DMS53 (cell line): ENCODE results near the gene STN1.
A peak's percentile ranks its signal among the peaks of the same experiment; 100 is the strongest.

ENCODE experiments used
- DNase-seq: peaks from one replicate; lab custom pipeline; 2025; lab: John Stamatoyannopoulos, UW

STN1 gene

DNA sequence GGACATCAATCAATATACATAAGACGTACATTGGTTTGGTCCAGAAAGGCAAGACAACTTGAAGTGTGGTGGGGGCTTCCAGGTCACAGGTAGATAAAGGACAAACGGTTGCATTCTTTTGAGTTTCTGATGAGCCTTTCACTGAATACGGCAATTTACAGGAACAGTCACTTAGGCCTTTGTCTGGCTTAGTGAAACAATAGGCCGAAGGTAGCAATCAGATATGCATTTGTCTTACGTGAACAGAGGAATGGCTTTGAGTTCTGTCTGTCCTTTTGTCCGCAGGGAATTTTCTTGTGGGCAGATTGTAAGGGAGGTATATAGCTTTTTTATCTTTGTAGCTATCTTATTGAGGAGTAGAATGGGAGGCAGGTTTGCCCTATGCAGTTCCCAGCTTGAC, 10.8 kb upstream of the STN1 start:
- DNase-seq = no peak

- DNase-seq = no peak
These were observed 8.8 kb upstream of the STN1 start for GRCh38 chr10:103926722-103927319.

- DNase-seq = no peak
These were observed 7.6 kb upstream of the STN1 start for GRCh38 chr10:103925591-103925990.

- no peak for DNase-seq
These were observed 5.5 kb upstream of the STN1 start for GRCh38 chr10:103923502-103923901.

DNA sequence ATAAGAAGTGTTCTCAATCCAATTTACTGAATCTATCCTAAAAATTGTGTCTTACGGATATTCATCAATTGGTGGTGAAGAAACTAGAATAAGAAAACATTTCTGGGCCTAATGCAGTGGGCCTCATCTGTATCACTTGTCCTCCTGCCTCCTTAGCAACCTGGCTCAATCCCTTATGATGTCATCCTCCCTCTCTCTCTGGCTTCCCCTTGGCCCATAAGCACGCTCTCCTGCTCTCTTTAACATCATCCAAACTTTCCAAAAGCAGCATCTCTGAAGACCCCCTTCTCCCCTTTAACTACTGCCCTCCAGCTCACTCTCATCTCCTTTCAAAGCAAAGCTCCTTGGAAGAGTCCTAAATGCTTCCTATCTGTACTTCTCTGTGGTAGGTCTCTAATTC, 4.7 kb upstream of the STN1 start:
- DNase-seq = no peak

GRCh38 chr10:103921750-103922195, 3.8 kb upstream of the STN1 start:
- peak; percentile 11 for DNase-seq

DNA sequence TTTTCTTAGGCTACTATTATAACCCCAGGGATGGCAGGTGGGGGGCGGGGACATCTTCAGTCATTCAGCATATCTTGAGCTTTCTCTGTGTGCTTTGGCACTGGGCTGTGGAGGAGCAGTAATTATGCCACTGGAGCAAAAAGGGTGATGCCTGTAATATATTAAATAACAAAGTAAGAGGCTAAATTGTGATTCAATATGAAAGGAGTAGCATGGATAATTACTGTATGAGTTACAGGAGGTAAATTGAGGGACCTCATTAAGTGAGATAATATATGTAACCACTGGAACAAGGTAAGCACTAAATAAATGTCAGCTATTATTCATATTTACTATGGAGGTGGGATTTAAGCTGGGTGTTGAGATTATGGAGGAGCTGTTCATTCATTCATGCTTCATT, 3.3 kb upstream of the STN1 start:
- DNase-seq = no peak

DNA sequence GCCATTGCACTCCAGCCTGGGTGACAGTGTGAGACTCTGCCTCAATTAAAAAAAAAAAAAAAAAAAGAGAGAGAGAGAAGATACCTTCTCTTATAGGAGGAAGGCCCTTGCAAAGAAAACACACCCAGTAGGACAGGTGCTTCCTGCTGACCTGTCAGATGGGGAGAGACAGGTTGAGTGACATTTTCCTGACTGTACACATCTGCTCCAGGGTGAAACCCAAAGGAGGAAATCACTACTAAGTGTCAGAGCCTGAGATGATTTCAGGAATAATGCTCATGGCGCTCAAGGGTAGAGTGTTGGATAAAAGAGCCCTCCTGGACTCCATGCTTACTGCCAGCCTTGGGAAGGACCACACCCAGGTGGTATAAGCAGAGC, 1.7 kb upstream of the STN1 start:
- peak; percentile 20 for DNase-seq

GRCh38 chr10:103917302-103918052, 507 bp downstream of the STN1 start:
- DNase-seq = peak; percentile 66

DNA sequence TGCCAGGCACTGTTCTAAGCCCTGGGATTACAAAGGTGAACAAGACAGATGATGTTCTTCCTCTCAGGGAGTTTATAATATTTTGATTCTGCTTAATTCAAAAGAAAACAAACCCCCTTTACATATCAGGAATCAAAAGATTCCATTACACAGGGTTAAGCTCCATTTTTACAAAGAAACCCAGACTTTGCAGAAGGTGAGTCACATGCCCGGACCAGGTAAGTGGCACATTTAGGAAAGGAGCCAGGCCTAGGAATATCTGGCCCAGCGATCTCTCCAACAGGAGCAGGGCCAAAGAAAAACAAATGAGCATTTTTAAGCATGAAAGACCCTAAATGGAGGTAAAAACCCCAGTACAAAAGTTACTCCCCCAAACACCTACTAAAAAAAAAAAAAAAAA, 1.1 kb downstream of the STN1 start:
- DNase-seq = no peak

DNA sequence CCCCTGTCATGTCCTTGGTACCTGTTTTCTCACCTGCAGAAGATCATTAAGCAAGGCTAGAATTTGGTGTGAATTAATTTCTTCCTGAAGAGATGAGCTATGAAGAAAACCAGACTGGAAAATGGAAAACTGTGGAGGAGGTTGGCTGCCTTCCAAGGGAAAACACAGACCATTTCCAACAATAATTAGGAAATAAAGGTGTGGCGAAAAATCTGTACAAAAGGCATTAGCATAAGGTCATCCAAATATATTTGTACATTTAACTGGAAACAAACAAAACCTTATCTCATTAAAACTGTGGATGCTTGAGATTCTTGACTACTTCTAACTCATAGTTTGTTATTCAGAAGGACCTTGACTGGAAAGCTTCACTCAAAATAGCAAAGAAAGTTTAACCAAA, 1.7 kb downstream of the STN1 start:
- no peak for DNase-seq

DNA sequence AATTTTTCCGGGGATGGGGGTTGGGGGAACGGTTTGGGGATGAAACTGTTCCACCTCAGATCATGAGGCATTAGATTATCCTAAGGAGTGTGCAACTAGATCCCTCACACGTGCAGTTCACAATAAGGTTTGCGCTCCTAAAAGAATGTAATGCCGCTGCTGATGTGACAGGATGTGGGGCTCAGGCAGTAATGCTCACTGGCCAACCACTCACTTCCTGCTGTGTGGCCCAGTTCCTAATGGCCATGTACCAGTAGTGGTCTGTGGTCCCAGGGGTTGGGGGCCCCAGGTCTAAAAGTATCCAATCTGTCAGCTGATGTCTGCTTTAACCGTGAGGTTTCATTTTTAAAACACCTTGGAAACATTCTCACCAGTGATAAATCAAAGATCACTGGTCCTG, 2.2 kb downstream of the STN1 start:
- no peak for DNase-seq

- DNase-seq = no peak
These were observed 5.2 kb downstream of the STN1 start for GRCh38 chr10:103912759-103913158.

DNA sequence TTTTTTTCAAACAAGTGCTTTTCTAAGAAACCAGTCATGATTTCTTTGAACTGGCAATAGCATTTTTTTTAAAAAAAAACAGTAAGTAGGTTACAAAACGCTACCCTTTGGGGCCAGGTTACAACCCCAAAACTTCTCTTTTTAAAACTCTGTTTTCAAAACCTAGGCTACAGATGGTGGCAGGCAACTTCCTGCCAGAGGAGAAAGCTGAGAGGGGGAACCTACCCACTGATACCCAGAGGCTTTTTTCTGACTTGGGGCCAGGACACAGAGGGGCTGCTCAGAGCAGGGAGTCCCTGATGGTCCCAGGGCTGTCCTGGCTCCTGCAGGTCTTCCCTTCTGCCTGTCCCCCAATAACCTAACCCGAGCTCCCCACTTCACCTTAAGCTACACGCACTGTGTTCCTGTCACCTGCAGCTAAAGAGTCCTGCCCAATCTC, 6.9 kb downstream of the STN1 start:
- no peak for DNase-seq

- DNase-seq = no peak
These were observed 7.5 kb downstream of the STN1 start for GRCh38 chr10:103910442-103911012.

GRCh38 chr10:103905441-103905840, 12.5 kb downstream of the STN1 start:
- DNase-seq = no peak

GRCh38 chr10:103901299-103901698, 16.7 kb downstream of the STN1 start:
- no peak for DNase-seq

DNA sequence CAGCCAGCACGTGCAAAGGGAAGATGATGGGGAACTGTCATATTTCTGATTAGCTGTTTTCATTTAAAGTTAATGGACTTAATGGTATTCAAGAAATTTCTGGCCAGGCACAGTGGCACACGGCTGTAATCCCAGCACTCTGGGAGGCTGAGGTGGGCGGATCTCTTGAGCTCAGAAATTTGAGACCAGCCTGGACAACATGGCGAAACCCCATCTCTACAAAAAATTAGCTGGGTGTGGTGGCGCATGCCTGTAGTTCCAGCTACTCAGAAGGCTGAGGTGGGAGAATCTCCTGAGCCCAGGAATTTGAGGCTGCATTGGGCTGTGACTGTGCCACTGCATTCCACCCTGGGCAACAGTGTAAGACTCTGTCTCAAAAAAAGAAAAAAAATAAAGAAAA, 18.7 kb downstream of the STN1 start:
- DNase-seq = no peak

GRCh38 chr10:103897241-103897774, 20.7 kb downstream of the STN1 start:
- no peak for DNase-seq

GRCh38 chr10:103896225-103896624, 21.8 kb downstream of the STN1 start:
- peak; percentile 54 for DNase-seq

DNA sequence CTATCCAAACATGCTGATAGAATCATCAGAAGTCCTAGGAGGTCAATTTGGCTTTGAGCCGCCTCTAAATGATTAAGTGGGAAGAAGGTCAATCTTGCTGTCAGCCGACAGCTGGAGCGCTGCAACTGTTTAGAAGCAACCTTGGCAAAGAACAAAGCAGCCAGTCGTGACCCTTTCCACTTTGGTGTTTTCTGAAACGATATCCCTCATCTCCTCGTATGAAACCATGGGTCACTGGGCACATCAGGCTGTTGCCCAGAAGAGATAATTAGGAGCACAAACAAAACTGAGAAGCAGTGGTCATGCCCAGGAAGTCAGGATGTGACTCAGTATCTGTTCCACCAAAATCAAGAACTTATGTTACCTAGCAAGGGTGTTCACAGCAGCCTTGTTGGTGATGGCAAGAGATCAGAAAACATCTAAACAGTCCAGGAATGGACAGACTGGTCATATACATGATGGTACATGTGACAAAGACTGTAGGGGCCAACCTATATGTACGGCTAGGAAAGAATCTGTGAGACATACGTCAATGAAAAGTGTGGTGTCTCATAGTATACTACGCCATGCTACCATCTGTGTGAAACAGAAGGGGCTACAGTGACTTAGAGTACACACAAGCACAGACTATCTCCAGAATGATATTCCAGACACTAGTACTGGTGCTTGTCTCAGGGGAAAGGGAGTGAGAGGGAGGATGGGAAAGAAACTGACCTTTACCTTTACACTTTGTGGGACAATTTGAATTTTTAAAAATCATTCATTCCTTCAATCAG, 22.4 kb downstream of the STN1 start:
- DNase-seq = peak; percentile 63

DNA sequence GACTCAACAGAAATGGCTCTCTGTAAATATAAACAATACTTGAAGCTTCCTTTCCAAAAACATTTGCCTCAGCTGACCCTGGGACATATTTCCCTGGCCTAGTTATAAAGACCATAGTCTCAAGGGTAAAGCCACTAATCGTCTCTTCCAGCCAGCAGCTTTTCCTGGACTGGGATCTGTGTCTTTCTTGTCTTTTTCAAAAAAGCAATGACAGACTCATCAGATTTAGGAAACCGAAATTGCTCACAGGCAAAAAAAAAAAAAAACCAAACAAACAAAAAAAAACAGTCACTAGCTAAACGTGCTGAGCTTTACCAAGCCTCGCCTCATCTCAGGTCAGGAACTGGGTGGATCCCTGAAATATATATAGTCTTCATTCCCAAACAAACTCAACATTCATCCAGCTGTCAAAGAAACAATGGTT, 23.5 kb downstream of the STN1 start:
- peak; percentile 38 for DNase-seq
